Heart right ventricle (tissue), 16 donors: ENCODE data around the gene CD151. TPM values are rescaled to one million over a fixed set of nuclear protein-coding genes. Genes with fewer than 3 reads are reported as not detected.

Source experiments
- ATAC-seq, 8 donors: fragments of 200-7000 bp; cut with Tn5 transposase; one replicate each; pipeline ENCODE4 v1.9.1; 2020; ENCODE audit warnings: mild to moderate bottlenecking in 8 of 8, moderate library complexity in 8 of 8, moderate number of reproducible peaks in 1 of 8
- DNase-seq, 2 donors: peaks; one replicate each; pipeline ENCODE4 v3.0.0-alpha.2; 2020
- H3K27ac ChIP-seq, 10 donors: fragments of 200-600 bp; sonication (generic) in 2 of 10; one replicate each; pipeline versions ENCODE4 v1.5.0 to v1.8.0; 2020 to 2022; ENCODE audit warnings: mild to moderate bottlenecking in 3 of 10
- H3K27me3 ChIP-seq, 7 donors: fragments of 200-600 bp; one replicate each; pipeline ENCODE4 v1.8.0; 2021 to 2022; ENCODE audit warnings: mild to moderate bottlenecking in 2 of 7
- H3K36me3 ChIP-seq, 9 donors: fragments of 200-600 bp; sonication (generic) in 1 of 9; one replicate each; pipeline versions ENCODE4 v1.5.0 to v1.8.0; 2020 to 2022; ENCODE audit warnings: mild to moderate bottlenecking in 2 of 9
- H3K4me1 ChIP-seq, 9 donors: fragments of 200-600 bp; sonication (generic) in 1 of 9; one replicate each; pipeline versions ENCODE4 v1.5.0 to v1.8.0; 2020 to 2022; ENCODE audit warnings: mild to moderate bottlenecking in 4 of 9
- H3K4me3 ChIP-seq, 10 donors: fragments of 200-600 bp; sonication (generic) in 2 of 10; one replicate each; pipeline versions ENCODE4 v1.5.0 to v1.8.0; 2020 to 2022; ENCODE audit warnings: mild to moderate bottlenecking in 7 of 10, moderate library complexity in 2 of 10
- H3K9me3 ChIP-seq, 11 donors: fragments of 200-600 bp in 10 of 11; sonication (generic) in 2 of 11; one replicate each; pipeline versions ENCODE4 v1.5.0 to v1.8.0; 2013 to 2022; ENCODE audit warnings: mild to moderate bottlenecking in 2 of 11, control low read depth in 1 of 11, moderate library complexity in 1 of 11
- CTCF ChIP-seq, 9 donors: fragments of 200-600 bp; sonication (generic) in 2 of 9; IDR thresholded peaks; one replicate each; pipeline versions ENCODE4 v1.5.0 to v1.8.0; 2021 to 2022; ENCODE audit warnings: antibody characterized with exemption in 9 of 9, mild to moderate bottlenecking in 5 of 9, moderate library complexity in 1 of 9
- WGBS, 2 donors: extraction: QIAGEN DNeasy Blood & Tissue Kit; methylation state at CpG; one replicate each; pipeline ENCODE4 v1.1.7; 2013; ENCODE audit warnings: inconsistent platforms in 1 of 2; 5-methylcytosine and 5-hydroxymethylcytosine counted together
- intact Hi-C, 10 donors: fragments of 100-400 bp; cut with DNase I; formaldehyde crosslinking; loops; one replicate each; pipeline versions ENCODE4 v1.11.1 to v1.14.2; 2022
- polyA plus RNA-seq, 2 donors: library from polyadenylated mRNA; stranded (reverse); fragments of 200-250 nt; gene quantifications; one replicate each; pipeline ENCODE4 v1.2.3, GENCODE V29; 2013
- total RNA-seq, 10 donors: library from RNA; stranded (reverse); fragmentation: NEBNext Ultra II Directional in 3 of 10; extraction: Animal tissue kit (Norgen Biotek cat#: 25700) in 3 of 10; gene quantifications; one replicate each; pipeline versions ENCODE4 v1.2.1 to v1.2.4, GENCODE V29; 2021 to 2023
- donor health status: Arrhythmogenic right ventricular cardiomyopathy.
- donor health status: ischemic (EF 13 %, LVEDD 7.1; RV severe dilation, severe dysfunction).
- donor health status: healthy with polysubstance abuse.
- donor health status: DM: no; HTN: yes; CAD: no.
- donor health status: DM: no; HTN: no; CAD: no.
- donor health status: ischemic (EF 25% LVEDD 6.9; RV normal size, moderate dysfunction).
- donor health status: ischemic (EF 25% LVEDD 5.7; RV mildly dilated, moderate dysfunction).
- donor health status: healthy.
- donor health status: DM: yes; HTN: yes; CAD: no.
- donor health status: Ischemic cardiomyopathy.
- donor health status: ischemic (EF 35%, LVEDD 5.7; RV mildly dilated, moderate dysfunction).
- donor health status: nonischemic (EF 11% LVEDD 7.7; RV severe dilation, severe dysfunction).
- donor health status: DM: yes; HTN: yes; CAD: no.
- donor health status: PGD.
- donor health status: ischemic (EF 29% LVEDD 5.4; RV normal size, mild dysfunction).
- donor health status: nonischemic (EF 23%, LVEDD 6.1; RV moderate dilation, normal function).

Gene CD151
- total and polyA plus RNA-seq, 12 donors, result 286 to 684 (median 466) TPM

GRCh38 chr11:830295-831117 is 2.2 kb upstream of the CD151 start:
- H3K4me1 ChIP-seq, result peaks cover 44 to 94% (median 84%) of the 10 kb centered on the region in 9 donors
- peak overlapping the region in 9 of 10 donors; percentile 31 to 69 (median 52) for H3K4me3 ChIP-seq
- H3K27ac ChIP-seq, result peak overlapping the region in 6 of 10 donors; percentile 85 to 90 (median 88)
- peaks cover 0 to 64% (median 0%) of the 10 kb centered on the region in 7 donors for H3K27me3 ChIP-seq
- peaks cover 0 to 5% (median 0%) of the 10 kb centered on the region in 9 donors for H3K36me3 ChIP-seq
- no peak for TF ChIP-seq CTCF (IDR thresholded peaks at IDR 0.05)
- intact Hi-C loops, result no loop called here
- H3K9me3 ChIP-seq, result no peaks in the 10 kb centered on the region
- DNase-seq (peak; percentile 81 to 84), ATAC-seq (peak; percentile 29 to 59 (median 46))
- 11 to 17% methylated on average over 77 to 78 of the region's 78 CpGs for WGBS, 2 donors

- H3K27ac ChIP-seq, result peak overlapping the region in 2 of 10 donors; percentile 85 to 97
- no peak for ATAC-seq
- intact Hi-C loops, result no loop called here
- peaks cover 0 to 7% (median 2%) of the 10 kb centered on the region in 9 donors for H3K36me3 ChIP-seq
- H3K4me1 ChIP-seq, result peaks cover 40 to 92% (median 83%) of the 10 kb centered on the region in 9 donors
- no peak for TF ChIP-seq CTCF (IDR thresholded peaks at IDR 0.05)
- 73 to 74% methylated on average over 31 of the region's 31 CpGs for WGBS, 2 donors
- no peaks in the 10 kb centered on the region for H3K9me3 ChIP-seq
- H3K27me3 ChIP-seq, result peaks cover 0 to 62% (median 0%) of the 10 kb centered on the region in 7 donors
- no peak for DNase-seq
- H3K4me3 ChIP-seq, result peak overlapping the region in 5 of 10 donors; percentile 33 to 69 (median 52)
Measured at GRCh38 chr11:831118-831864, 1.5 kb upstream of the CD151 start.

GRCh38 chr11:831961-832528 is 707 bp upstream of the CD151 start:
- peak overlapping the region; percentile 73 to 99 (median 95) for H3K27ac ChIP-seq
- no peaks in the 10 kb centered on the region for H3K9me3 ChIP-seq
- peaks cover 39 to 92% (median 86%) of the 10 kb centered on the region in 9 donors for H3K4me1 ChIP-seq
- H3K4me3 ChIP-seq, result peak overlapping the region in 9 of 10 donors; percentile 55 to 91 (median 75)
- peaks cover 0 to 15% (median 10%) of the 10 kb centered on the region in 9 donors for H3K36me3 ChIP-seq
- peaks cover 0 to 54% (median 0%) of the 10 kb centered on the region in 7 donors for H3K27me3 ChIP-seq
- intact Hi-C loops, result no loop called here
- no peak for DNase-seq
- TF ChIP-seq CTCF (IDR thresholded peaks at IDR 0.05), result no peak
- ATAC-seq, result no peak
- 74 to 76% methylated on average over 23 of the region's 23 CpGs for WGBS, 2 donors
